Ureter (tissue), 1 donor: Measurements from ENCODE around the gene HIF3A. TPM values are rescaled to one million over a fixed set of nuclear protein-coding genes. Genes with fewer than 3 reads are reported as not detected.
"Not testable (repeated sequence)": the region's sequence is repeated elsewhere in the genome, so short reads cannot be mapped to it uniquely, and the experiment has no call there.

Source experiments
- DNase-seq: peaks from one replicate; pipeline ENCODE4 v3.0.0-alpha.2; 2020; ENCODE audit warnings: low spot score
- total RNA-seq: library from RNA; stranded (reverse); gene quantifications from one replicate; pipeline ENCODE4 v1.2.4, GENCODE V29; 2023
- donor health status: DM: yes; HTN: yes; CAD: no.

Gene HIF3A
- total RNA-seq, 1 donor from 2014 or later, result 108 TPM

- DNase-seq, result no peak
Observed at GRCh38 chr19:46294494-46294893, 2.3 kb upstream of the HIF3A start.

- no peak for DNase-seq
Observed at GRCh38 chr19:46295401-46296201, 1.2 kb upstream of the HIF3A start.

- DNase-seq, result no peak
Observed at GRCh38 chr19:46296202-46296480, 701 bp upstream of the HIF3A start.

- peak; percentile 89 for DNase-seq
Observed at GRCh38 chr19:46297700-46298478, 1.0 kb downstream of the HIF3A start.

GRCh38 chr19:46298479-46299003 lies 1.7 kb downstream of the HIF3A start:
- no peak for DNase-seq

GRCh38 chr19:46299004-46299509 lies 2.2 kb downstream of the HIF3A start:
- peak; percentile 98 for DNase-seq

- DNase-seq, result no peak
Observed at GRCh38 chr19:46299695-46300094, 2.9 kb downstream of the HIF3A start.

GRCh38 chr19:46303322-46303690 lies 6.5 kb downstream of the HIF3A start:
- no peak for DNase-seq

- peak; percentile 78 for DNase-seq
Observed at GRCh38 chr19:46303691-46304397, 7.0 kb downstream of the HIF3A start.

GRCh38 chr19:46306501-46306900 lies 9.7 kb downstream of the HIF3A start:
- no peak for DNase-seq

- DNase-seq, result no peak
Observed at GRCh38 chr19:46308510-46308909, 11.7 kb downstream of the HIF3A start.

GRCh38 chr19:46309056-46309455 lies 12.2 kb downstream of the HIF3A start:
- no peak for DNase-seq

- no peak for DNase-seq
Observed at GRCh38 chr19:46311444-46311843, 14.6 kb downstream of the HIF3A start.

GRCh38 chr19:46313540-46314469 lies 17.0 kb downstream of the HIF3A start:
- not testable (repeated sequence) for DNase-seq

GRCh38 chr19:46317339-46317738 lies 20.5 kb downstream of the HIF3A start:
- no peak for DNase-seq

- DNase-seq, result no peak
Observed at GRCh38 chr19:46319613-46320012, 22.8 kb downstream of the HIF3A start.

GRCh38 chr19:46320559-46320958 lies 23.7 kb downstream of the HIF3A start:
- no peak for DNase-seq

- DNase-seq, result no peak
Observed at GRCh38 chr19:46321653-46322052, 24.8 kb downstream of the HIF3A start.

- not testable (repeated sequence) for DNase-seq
Observed at GRCh38 chr19:46323227-46323626, 26.4 kb downstream of the HIF3A start.

GRCh38 chr19:46324277-46324676 lies 27.4 kb downstream of the HIF3A start:
- DNase-seq, result no peak

- no peak for DNase-seq
Observed at GRCh38 chr19:46326608-46327007, 29.8 kb downstream of the HIF3A start.
